HCT116 (cell line): ENCODE data around the gene SAXO2.

ENCODE experiments used
- EZH2 ChIP-seq: fragments of 200-600 bp; sonication (generic); IDR thresholded peaks from 2 replicates; pipeline ENCODE4 v1.6.1; 2017; ENCODE audit warnings: antibody characterized with exemption, mixed run types
- POLR2A ChIP-seq: IDR thresholded peaks from 2 replicates; pipeline ENCODE4 v1.7.0; 2011; ENCODE audit warnings: borderline replicate concordance; ENCODE audit not compliant: insufficient read depth, insufficient read length; ENCODE audit errors: extremely low read depth
- SIN3A ChIP-seq: IDR thresholded peaks from 2 replicates; pipeline ENCODE4 v1.6.1; 2012; ENCODE audit warnings: low read depth
- TCF7L2 ChIP-seq: IDR thresholded peaks from 2 replicates; pipeline ENCODE4 v1.7.0; 2011; ENCODE audit warnings: borderline replicate concordance, inconsistent platforms; ENCODE audit not compliant: insufficient read depth, insufficient read length; ENCODE audit errors: extremely low read depth
- YY1 ChIP-seq: IDR thresholded peaks from 2 replicates; pipeline ENCODE4 v1.6.1; 2011; ENCODE audit warnings: low read length, low read depth, moderate library complexity, mild to moderate bottlenecking; ENCODE audit not compliant: insufficient replicate concordance; ENCODE audit errors: extremely low read depth
- TF ChIP-seq, protein P1 (sequence below), 3 experiments: fragments of 200-600 bp in 1 of 3; sonication (generic) in 1 of 3; IDR thresholded peaks in 2 of 3; conservative IDR thresholded peaks in 1 of 3; 2 replicates each; pipeline ENCODE4 v1.5.1; 2012 to 2017; ENCODE audit warnings: low read depth in 2 of 3, low read length in 2 of 3, antibody characterized with exemption in 1 of 3, borderline replicate concordance in 1 of 3, control low read depth in 1 of 3, mild to moderate bottlenecking in 1 of 3, mixed read lengths in 1 of 3, mixed run types in 1 of 3, moderate library complexity in 1 of 3; ENCODE audit not compliant: insufficient read depth in 1 of 3
- TF ChIP-seq, protein P2 (sequence below): IDR thresholded peaks from 2 replicates; pipeline ENCODE4 v1.6.1; 2012; ENCODE audit warnings: low read depth
- TF ChIP-seq, protein P3 (sequence below): IDR thresholded peaks from 2 replicates; pipeline ENCODE4 v1.6.1; 2012

DNA sequence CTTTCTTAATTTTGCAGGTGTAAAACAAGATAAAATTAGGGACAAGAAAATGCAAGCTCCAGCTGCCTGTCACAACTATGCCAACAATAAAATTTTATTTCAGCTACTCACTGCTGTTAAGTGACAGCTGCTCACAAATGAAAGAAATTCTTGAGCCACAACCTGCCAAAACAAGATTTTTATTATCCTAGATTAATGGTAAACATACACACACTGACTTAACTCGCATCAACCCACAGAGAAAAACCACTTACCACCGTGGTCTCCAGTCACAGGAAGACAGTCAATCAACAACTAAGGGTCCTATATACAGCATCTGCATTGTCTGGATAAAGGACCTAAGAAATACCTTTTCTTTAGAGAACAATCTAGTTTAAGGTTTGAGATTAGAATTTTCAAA, 31.4 kb upstream of the SAXO2 start:
- TF ChIP-seq, protein P1, sequence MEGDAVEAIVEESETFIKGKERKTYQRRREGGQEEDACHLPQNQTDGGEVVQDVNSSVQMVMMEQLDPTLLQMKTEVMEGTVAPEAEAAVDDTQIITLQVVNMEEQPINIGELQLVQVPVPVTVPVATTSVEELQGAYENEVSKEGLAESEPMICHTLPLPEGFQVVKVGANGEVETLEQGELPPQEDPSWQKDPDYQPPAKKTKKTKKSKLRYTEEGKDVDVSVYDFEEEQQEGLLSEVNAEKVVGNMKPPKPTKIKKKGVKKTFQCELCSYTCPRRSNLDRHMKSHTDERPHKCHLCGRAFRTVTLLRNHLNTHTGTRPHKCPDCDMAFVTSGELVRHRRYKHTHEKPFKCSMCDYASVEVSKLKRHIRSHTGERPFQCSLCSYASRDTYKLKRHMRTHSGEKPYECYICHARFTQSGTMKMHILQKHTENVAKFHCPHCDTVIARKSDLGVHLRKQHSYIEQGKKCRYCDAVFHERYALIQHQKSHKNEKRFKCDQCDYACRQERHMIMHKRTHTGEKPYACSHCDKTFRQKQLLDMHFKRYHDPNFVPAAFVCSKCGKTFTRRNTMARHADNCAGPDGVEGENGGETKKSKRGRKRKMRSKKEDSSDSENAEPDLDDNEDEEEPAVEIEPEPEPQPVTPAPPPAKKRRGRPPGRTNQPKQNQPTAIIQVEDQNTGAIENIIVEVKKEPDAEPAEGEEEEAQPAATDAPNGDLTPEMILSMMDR (IDR thresholded peaks at IDR 0.05 in 2 of 3, conservative IDR thresholded peaks at IDR 0.05 in 1 of 3; ENCODE audit: borderline replicate concordance in 1 of 3, insufficient read depth in 1 of 3, low read depth in 2 of 3, low read length in 2 of 3): no peak
- no peak for TF ChIP-seq SIN3A
- no peak for TF ChIP-seq EZH2
- TF ChIP-seq, protein P2, sequence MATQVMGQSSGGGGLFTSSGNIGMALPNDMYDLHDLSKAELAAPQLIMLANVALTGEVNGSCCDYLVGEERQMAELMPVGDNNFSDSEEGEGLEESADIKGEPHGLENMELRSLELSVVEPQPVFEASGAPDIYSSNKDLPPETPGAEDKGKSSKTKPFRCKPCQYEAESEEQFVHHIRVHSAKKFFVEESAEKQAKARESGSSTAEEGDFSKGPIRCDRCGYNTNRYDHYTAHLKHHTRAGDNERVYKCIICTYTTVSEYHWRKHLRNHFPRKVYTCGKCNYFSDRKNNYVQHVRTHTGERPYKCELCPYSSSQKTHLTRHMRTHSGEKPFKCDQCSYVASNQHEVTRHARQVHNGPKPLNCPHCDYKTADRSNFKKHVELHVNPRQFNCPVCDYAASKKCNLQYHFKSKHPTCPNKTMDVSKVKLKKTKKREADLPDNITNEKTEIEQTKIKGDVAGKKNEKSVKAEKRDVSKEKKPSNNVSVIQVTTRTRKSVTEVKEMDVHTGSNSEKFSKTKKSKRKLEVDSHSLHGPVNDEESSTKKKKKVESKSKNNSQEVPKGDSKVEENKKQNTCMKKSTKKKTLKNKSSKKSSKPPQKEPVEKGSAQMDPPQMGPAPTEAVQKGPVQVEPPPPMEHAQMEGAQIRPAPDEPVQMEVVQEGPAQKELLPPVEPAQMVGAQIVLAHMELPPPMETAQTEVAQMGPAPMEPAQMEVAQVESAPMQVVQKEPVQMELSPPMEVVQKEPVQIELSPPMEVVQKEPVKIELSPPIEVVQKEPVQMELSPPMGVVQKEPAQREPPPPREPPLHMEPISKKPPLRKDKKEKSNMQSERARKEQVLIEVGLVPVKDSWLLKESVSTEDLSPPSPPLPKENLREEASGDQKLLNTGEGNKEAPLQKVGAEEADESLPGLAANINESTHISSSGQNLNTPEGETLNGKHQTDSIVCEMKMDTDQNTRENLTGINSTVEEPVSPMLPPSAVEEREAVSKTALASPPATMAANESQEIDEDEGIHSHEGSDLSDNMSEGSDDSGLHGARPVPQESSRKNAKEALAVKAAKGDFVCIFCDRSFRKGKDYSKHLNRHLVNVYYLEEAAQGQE: no peak
- TF ChIP-seq POLR2A: no peak
- no peak for TF ChIP-seq TCF7L2
- TF ChIP-seq, protein P3, sequence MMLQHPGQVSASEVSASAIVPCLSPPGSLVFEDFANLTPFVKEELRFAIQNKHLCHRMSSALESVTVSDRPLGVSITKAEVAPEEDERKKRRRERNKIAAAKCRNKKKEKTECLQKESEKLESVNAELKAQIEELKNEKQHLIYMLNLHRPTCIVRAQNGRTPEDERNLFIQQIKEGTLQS: no peak
- no peak for TF ChIP-seq YY1
